ENCODE measurements around the gene SCGB3A2.

The SCGB3A2 gene

DNA sequence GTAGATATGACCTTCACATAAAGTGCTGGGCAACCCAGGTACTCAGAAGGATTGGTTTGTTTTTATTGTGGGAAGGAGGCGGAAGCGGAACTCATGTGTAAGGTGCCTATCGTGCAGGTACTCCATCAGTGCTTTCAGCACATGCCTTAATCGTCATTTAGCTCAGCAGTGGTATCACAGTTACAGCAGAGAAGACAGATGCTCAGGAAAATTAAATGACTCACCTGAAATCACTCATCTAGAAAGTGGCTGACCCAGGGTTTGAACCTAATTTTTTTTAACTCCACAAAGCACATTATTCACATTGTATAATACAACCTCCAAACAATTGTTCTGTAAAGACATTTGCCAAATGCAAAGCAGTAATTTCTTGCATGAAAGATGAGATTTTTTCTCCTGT, 25.6 kb downstream of the SCGB3A2 start:
- Histone ChIP-seq H3K36me3 (ENCODE audit: insufficient read depth, low read length) (no peaks in the 10 kb centered on the region), H3K4me1 (ENCODE audit: insufficient read depth, low read length) (peaks cover 10% of the 10 kb centered on the region), H3K9ac (ENCODE audit: low read depth, low read length) (no peak overlapping the region), H3K9me3 (ENCODE audit: control insufficient read depth, insufficient read depth, low read length) (no peaks in the 10 kb centered on the region)

- H3K9me3 ChIP-seq (ENCODE audit: control insufficient read depth, insufficient read depth, low read length) = no peaks in the 10 kb centered on the region
- no peaks in the 10 kb centered on the region for H3K36me3 ChIP-seq (ENCODE audit: insufficient read depth, low read length)
- peaks cover 3% of the 10 kb centered on the region; the same call in 1 of the 2 replicates for H3K4me1 ChIP-seq (ENCODE audit: insufficient read depth, low read length)
- no peak within 1 kb of the TSS for H3K9ac ChIP-seq (ENCODE audit: low read depth, low read length)
Observed at GRCh38 chr5:147906326-147907095, 28.0 kb downstream of the SCGB3A2 start, which contains the start of gene C5orf46. TSS of gene C5orf46 (minus strand) at chr5:147906538. CDS start at chr5:147906501, 37 bp downstream.

- H3K36me3 ChIP-seq (ENCODE audit: insufficient read depth, low read length) = no peaks in the 10 kb centered on the region
- H3K4me1 ChIP-seq (ENCODE audit: insufficient read depth, low read length) = no peaks in the 10 kb centered on the region
- H3K9me3 ChIP-seq (ENCODE audit: control insufficient read depth, insufficient read depth, low read length) = no peaks in the 10 kb centered on the region
- H3K9ac ChIP-seq (ENCODE audit: low read depth, low read length) = no peak overlapping the region
Observed at GRCh38 chr5:147911427-147911826, 32.9 kb downstream of the SCGB3A2 start.

DNA sequence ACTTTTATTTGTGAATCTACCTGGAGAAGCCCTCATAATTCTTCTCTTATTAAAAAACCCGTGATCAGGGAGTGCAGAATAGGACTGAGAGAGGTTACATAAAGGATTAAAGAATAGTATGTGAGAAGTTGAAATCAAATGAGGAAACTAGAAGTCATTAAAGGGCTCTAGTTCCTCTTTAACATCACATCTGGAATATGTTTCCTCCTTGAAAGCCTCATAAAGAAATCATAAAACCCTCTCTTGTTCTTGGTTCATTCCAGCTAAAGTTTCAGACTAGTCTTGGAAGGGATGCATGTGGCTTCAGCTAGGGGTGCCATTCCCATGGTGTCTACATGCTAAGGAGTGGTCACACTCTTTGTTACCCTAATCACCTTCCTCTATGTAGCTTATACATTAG, 33.5 kb downstream of the SCGB3A2 start:
- H3K9me3 ChIP-seq (ENCODE audit: control insufficient read depth, insufficient read depth, low read length) = no peaks in the 10 kb centered on the region
- H3K9ac ChIP-seq (ENCODE audit: low read depth, low read length) = no peak overlapping the region
- no peaks in the 10 kb centered on the region for H3K36me3 ChIP-seq (ENCODE audit: insufficient read depth, low read length)
- no peaks in the 10 kb centered on the region for H3K4me1 ChIP-seq (ENCODE audit: insufficient read depth, low read length)

DNA sequence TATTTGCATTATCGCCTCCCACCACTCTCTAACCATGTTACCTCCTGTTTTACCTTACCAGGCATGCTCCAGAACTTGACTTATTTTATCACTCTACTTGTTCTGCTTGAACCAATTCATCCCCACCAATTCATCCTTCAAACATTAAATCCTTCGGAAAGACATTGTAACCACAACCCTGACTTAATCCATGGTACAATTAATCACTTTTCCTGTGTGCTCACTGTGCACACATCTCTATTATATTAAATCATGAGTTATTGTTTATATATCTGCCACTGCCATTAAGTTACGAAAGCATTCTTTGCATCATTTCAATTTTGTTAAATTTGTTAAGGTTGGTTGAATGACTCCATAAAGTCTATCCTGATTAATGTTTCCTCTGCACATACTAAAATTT, 35.3 kb downstream of the SCGB3A2 start:
- H3K4me1 ChIP-seq (ENCODE audit: insufficient read depth, low read length) = no peaks in the 10 kb centered on the region
- H3K9ac ChIP-seq (ENCODE audit: low read depth, low read length) = no peak overlapping the region
- H3K36me3 ChIP-seq (ENCODE audit: insufficient read depth, low read length) = no peaks in the 10 kb centered on the region
- H3K9me3 ChIP-seq (ENCODE audit: control insufficient read depth, insufficient read depth, low read length) = no peaks in the 10 kb centered on the region

- no peaks in the 10 kb centered on the region for H3K36me3 ChIP-seq (ENCODE audit: insufficient read depth, low read length)
- H3K4me1 ChIP-seq (ENCODE audit: insufficient read depth, low read length) = no peaks in the 10 kb centered on the region; the same call in none of the 2 replicates
- H3K9me3 ChIP-seq (ENCODE audit: control insufficient read depth, insufficient read depth, low read length) = no peaks in the 10 kb centered on the region
- H3K9ac ChIP-seq (ENCODE audit: low read depth, low read length) = no peak overlapping the region
Observed at GRCh38 chr5:147918101-147918685, 39.7 kb downstream of the SCGB3A2 start.

GRCh38 chr5:147918899-147919298, 40.4 kb downstream of the SCGB3A2 start:
- no peaks in the 10 kb centered on the region; the same call in none of the 2 replicates for H3K4me1 ChIP-seq (ENCODE audit: insufficient read depth, low read length)
- no peaks in the 10 kb centered on the region for H3K9me3 ChIP-seq (ENCODE audit: control insufficient read depth, insufficient read depth, low read length)
- no peak overlapping the region for H3K9ac ChIP-seq (ENCODE audit: low read depth, low read length)
- no peaks in the 10 kb centered on the region for H3K36me3 ChIP-seq (ENCODE audit: insufficient read depth, low read length)

GRCh38 chr5:147920420-147921030, 42.0 kb downstream of the SCGB3A2 start:
- H3K4me1 ChIP-seq (ENCODE audit: insufficient read depth, low read length) = no peaks in the 10 kb centered on the region; the same call in none of the 2 replicates
- H3K9ac ChIP-seq (ENCODE audit: low read depth, low read length) = no peak overlapping the region
- H3K9me3 ChIP-seq (ENCODE audit: control insufficient read depth, insufficient read depth, low read length) = no peaks in the 10 kb centered on the region
- H3K36me3 ChIP-seq (ENCODE audit: insufficient read depth, low read length) = no peaks in the 10 kb centered on the region

- no peaks in the 10 kb centered on the region; the same call in none of the 2 replicates for H3K4me1 ChIP-seq (ENCODE audit: insufficient read depth, low read length)
- H3K9ac ChIP-seq (ENCODE audit: low read depth, low read length) = no peak overlapping the region
- no peaks in the 10 kb centered on the region for H3K9me3 ChIP-seq (ENCODE audit: control insufficient read depth, insufficient read depth, low read length)
- H3K36me3 ChIP-seq (ENCODE audit: insufficient read depth, low read length) = no peaks in the 10 kb centered on the region
Observed at GRCh38 chr5:147921136-147921535, 42.6 kb downstream of the SCGB3A2 start.

- Histone ChIP-seq H3K36me3 (ENCODE audit: insufficient read depth, low read length) (no peaks in the 10 kb centered on the region), H3K4me1 (ENCODE audit: insufficient read depth, low read length) (no peaks in the 10 kb centered on the region), H3K9ac (ENCODE audit: low read depth, low read length) (no peak overlapping the region), H3K9me3 (ENCODE audit: control insufficient read depth, insufficient read depth, low read length) (no peaks in the 10 kb centered on the region)
Observed at GRCh38 chr5:147925020-147925419, 46.5 kb downstream of the SCGB3A2 start.

- Histone ChIP-seq H3K36me3 (ENCODE audit: insufficient read depth, low read length) (no peaks in the 10 kb centered on the region), H3K9ac (ENCODE audit: low read depth, low read length) (no peak overlapping the region), H3K9me3 (ENCODE audit: control insufficient read depth, insufficient read depth, low read length) (no peaks in the 10 kb centered on the region), H3K4me1 (ENCODE audit: insufficient read depth, low read length) (no peaks in the 10 kb centered on the region)
Observed at GRCh38 chr5:147927901-147928300, 49.4 kb downstream of the SCGB3A2 start.

GRCh38 chr5:147930769-147931168, 52.3 kb downstream of the SCGB3A2 start:
- H3K4me1 ChIP-seq (ENCODE audit: insufficient read depth, low read length) = peaks cover 4% of the 10 kb centered on the region; the same call in 1 of the 2 replicates
- no peak overlapping the region for H3K9ac ChIP-seq (ENCODE audit: low read depth, low read length)
- H3K9me3 ChIP-seq (ENCODE audit: control insufficient read depth, insufficient read depth, low read length) = no peaks in the 10 kb centered on the region
- H3K36me3 ChIP-seq (ENCODE audit: insufficient read depth, low read length) = no peaks in the 10 kb centered on the region
